K562 (cell line): Measurements from ENCODE around the gene SPECC1L. TPM values are rescaled to one million over a fixed set of nuclear protein-coding genes. Genes with fewer than 3 reads are reported as not detected.

Experiments
- ATAC-seq: fragments of 200-7000 bp; cut with Tn5 transposase; 3 replicates; pipeline ENCODE4 v1.9.1; 2020; ENCODE audit warnings: moderate library complexity
- BruUV-seq: library from RNA; stranded (reverse); fragments of 400-500 nt; replicated peaks from 2 replicates; lab custom pipeline; 2021; lab: Mats Ljungman, UMichigan
- CTCF ChIA-PET: fragments of 300-600 bp; formaldehyde crosslinking; extraction: SDS; loops from one replicate; lab custom pipeline; 2021; ENCODE audit warnings: low intra/inter-chr PET ratio; lab: Yijun Ruan, JAX
- POLR2A ChIA-PET: fragments of 300-600, 350-650 bp; sonication (Branson Sonifier 250); formaldehyde crosslinking; extraction: SDS; loops from one replicate; lab custom pipeline; 2021; ENCODE audit warnings: antibody characterized with exemption, inconsistent platforms; lab: Yijun Ruan, JAX
- DNase-seq, 4 experiments: peaks; one replicate each; pipeline versions ENCODE4 v3.0.0 to v3.0.0-alpha.2; 2011 to 2018; ENCODE audit warnings: low spot score in 3 of 4, mixed read lengths in 3 of 4; ENCODE audit errors: extremely low read depth in 1 of 4
- FAIRE-seq: peaks from 2 replicates; lab custom pipeline; 2011; peaks lifted over from hg19 to GRCh38; lab: Jason Lieb, UNC
- H2AFZ ChIP-seq: 2 replicates; pipeline ENCODE4 v1.6.0; 2011; ENCODE audit warnings: low read depth, low read length, control low read depth, inconsistent platforms
- H3K27ac ChIP-seq: fragments of 200-600 bp; 3 replicates; pipeline ENCODE4 v1.8.0; 2011; ENCODE audit warnings: low read depth, mild to moderate bottlenecking, control low read depth, inconsistent platforms, low read length, moderate library complexity, mixed read lengths; ENCODE audit errors: extremely low read depth
- H3K27me3 ChIP-seq, 2 experiments: fragments of 300-600 bp in 1 of 2; 2 replicates in 1 of 2; 3 replicates in 1 of 2; pipeline versions ENCODE4 v1.6.0 to v1.8.0; 2011; ENCODE audit warnings: inconsistent platforms in 2 of 2, low read length in 2 of 2, mild to moderate bottlenecking in 1 of 2, mixed read lengths in 1 of 2, moderate library complexity in 1 of 2; ENCODE audit not compliant: control insufficient read depth in 2 of 2, insufficient read depth in 2 of 2
- H3K36me3 ChIP-seq: fragments of 300-600 bp; 3 replicates; pipeline ENCODE4 v1.8.0; 2011; ENCODE audit warnings: mild to moderate bottlenecking, low read length, inconsistent platforms; ENCODE audit not compliant: control insufficient read depth, insufficient read depth
- H3K4me1 ChIP-seq, 2 experiments: fragments of 200-600 bp in 1 of 2; replicated peaks in 1 of 2; 2 replicates in 1 of 2; 3 replicates in 1 of 2; pipeline versions ENCODE4 v1.5.1 to v1.8.0; 2011; ENCODE audit warnings: inconsistent platforms in 2 of 2, low read length in 2 of 2, mild to moderate bottlenecking in 1 of 2, mixed read lengths in 1 of 2, moderate library complexity in 1 of 2; ENCODE audit not compliant: control insufficient read depth in 2 of 2, insufficient read depth in 2 of 2
- H3K4me2 ChIP-seq: 2 replicates; pipeline ENCODE4 v1.6.1; 2011; ENCODE audit warnings: low read length, control low read depth, inconsistent platforms, mixed read lengths; ENCODE audit not compliant: insufficient read depth
- H3K4me3 ChIP-seq: fragments of 200-600 bp; sonication (generic), shearing (Covaris generic); 2 replicates; pipeline ENCODE4 v1.5.1; 2016; ENCODE audit warnings: control low read depth, inconsistent platforms
- H3K79me2 ChIP-seq: fragments of 200-600 bp; 3 replicates; pipeline ENCODE4 v1.8.0; 2011; ENCODE audit warnings: low read length, inconsistent platforms; ENCODE audit not compliant: control insufficient read depth, insufficient read depth
- H3K9ac ChIP-seq, 2 experiments: 2 replicates each; pipeline versions ENCODE4 v1.6.0 to v1.6.1; 2011; ENCODE audit warnings: low read depth in 2 of 2, low read length in 2 of 2, control low read depth in 1 of 2, inconsistent platforms in 1 of 2, mild to moderate bottlenecking in 1 of 2, mixed read lengths in 1 of 2; ENCODE audit not compliant: insufficient read depth in 1 of 2
- H3K9me1 ChIP-seq: one replicate; pipeline ENCODE4 v1.6.0; 2011; ENCODE audit warnings: inconsistent platforms, mild to moderate bottlenecking, low read length, moderate library complexity; ENCODE audit not compliant: control insufficient read depth, insufficient read depth
- H3K9me3 ChIP-seq: replicated peaks from 2 replicates; pipeline ENCODE4 v1.5.1; 2011; ENCODE audit warnings: low read depth, low read length, inconsistent platforms; ENCODE audit not compliant: control insufficient read depth, insufficient read depth
- H4K20me1 ChIP-seq: replicated peaks from 2 replicates; pipeline ENCODE4 v1.6.1; 2011; ENCODE audit warnings: low read length, inconsistent platforms, mixed read lengths; ENCODE audit not compliant: control insufficient read depth, insufficient read depth
- DIDO1 ChIP-seq: fragments of 450-650 bp; IDR thresholded peaks from 2 replicates; pipeline ENCODE4 v1.6.1; 2016; ENCODE audit warnings: low read depth, missing biosample characterization, missing genetic modification characterization
- MAFF ChIP-seq: IDR thresholded peaks from 2 replicates; pipeline ENCODE4 v1.6.1; 2012; ENCODE audit warnings: low read length, improper control_type of control experiment
- MGA ChIP-seq: fragments of 450-650 bp; IDR thresholded peaks from 2 replicates; pipeline ENCODE4 v1.6.1; 2016; ENCODE audit warnings: mild to moderate bottlenecking, moderate library complexity
- NR2C2 ChIP-seq, 2 experiments: fragments of 200-800 bp in 1 of 2; sonication (Bioruptor generic) in 1 of 2; sonication (generic) in 1 of 2; formaldehyde crosslinking in 1 of 2; IDR thresholded peaks; 2 replicates each; pipeline versions ENCODE4 v1.6.1 to v1.8.0; 2016 to 2022; ENCODE audit warnings: mild to moderate bottlenecking in 1 of 2, missing compliant biosample characterization in 1 of 2, missing genetic modification characterization in 1 of 2, missing genetic modification reagents in 1 of 2
- RFX1 ChIP-seq: fragments of 450-650 bp; IDR thresholded peaks from 2 replicates; pipeline ENCODE4 v1.6.1; 2016; ENCODE audit warnings: mild to moderate bottlenecking, moderate library complexity
- ZNF395 ChIP-seq: fragments of 200-800 bp; sonication (Bioruptor generic); IDR thresholded peaks from 2 replicates; pipeline ENCODE4 v1.6.1; 2017; ENCODE audit warnings: missing genetic modification characterization, missing compliant biosample characterization
- WGBS: fragments of 100-300 bp; shearing (Covaris generic); methylation state at CpG from one replicate; pipeline ENCODE4 v1.1.6; 2016; ENCODE audit warnings: low coverage, mixed read lengths; ENCODE audit not compliant: insufficient coverage; ENCODE audit errors: missing lambda C conversion rate; 5-methylcytosine and 5-hydroxymethylcytosine counted together
- in situ Hi-C: fragments of 300-500 bp; cut with MboI; formaldehyde crosslinking; loops from 4 replicates; pipeline ENCODE4 v1.15.0; 2018; ENCODE audit warnings: inconsistent platforms, mixed read lengths
- intact Hi-C: fragments of 100-400 bp; cut with micrococcal nuclease; formaldehyde crosslinking; loops from 2 replicates; pipeline ENCODE4 v1.14.2; 2022
- polyA plus RNA-seq, 8 experiments: library from polyadenylated mRNA; depleted of rRNA in 4 of 8; stranded (reverse) in 5 of 8; unstranded in 3 of 8; fragments of >200 nt; fragmentation: Nextera tagmentation in 2 of 8; fragmentation: Illumina TruSeq in 1 of 8; extraction: Ambion mirVana in 2 of 8; extraction: Trizol in 1 of 8; gene quantifications; 2 replicates each; pipeline versions ENCODE4 v1.2.1 to v1.2.3, GENCODE V29; 2011 to 2014; ENCODE audit warnings: inconsistent platforms in 1 of 8, missing spikeins in 1 of 8
- total RNA-seq, 7 experiments: library from RNA; depleted of rRNA in 6 of 7; stranded (reverse); fragments of >200 nt in 6 of 7; fragmentation: Illumina TruSeq in 2 of 7; extraction: Trizol in 2 of 7; gene quantifications; 2 replicates each; pipeline versions ENCODE4 v1.2.1 to v1.2.3, GENCODE V29; 2011 to 2021; ENCODE audit warnings: low replicate concordance in 1 of 7
- TF ChIP-seq, protein P1 (sequence below): fragments of 250-450 bp; sonication (Bioruptor Pico); IDR thresholded peaks from 2 replicates; pipeline ENCODE4 v1.4.0; 2020; ENCODE audit warnings: mild to moderate bottlenecking

SPECC1L gene
- total and polyA plus RNA-seq, 9 of the 15 experiments (the other 6 are each of a cell fraction or from before 2014, with no cell fraction given), result 1.4 to 27.9 (median 14.5) TPM

DNA sequence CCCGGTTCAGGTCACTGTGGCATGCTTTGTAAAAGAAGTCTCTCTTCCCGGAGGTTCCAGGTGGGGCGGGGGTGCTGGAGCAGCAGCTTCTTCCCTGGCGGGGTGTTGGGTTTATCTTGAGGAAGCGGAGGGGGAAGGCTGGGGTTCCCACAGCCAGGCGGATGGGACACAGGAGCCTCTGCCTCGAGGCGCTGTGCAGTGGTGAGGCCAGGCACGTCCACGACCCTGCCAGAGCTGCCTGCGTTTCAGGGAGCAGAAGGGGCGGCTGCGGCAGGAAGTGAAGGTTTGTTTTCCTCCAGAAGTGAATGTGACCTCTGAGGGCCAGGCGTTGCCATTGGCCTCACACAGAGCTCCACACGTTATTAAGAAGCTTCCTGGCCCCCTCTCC lies 136.6 kb downstream of the SPECC1L start:
- Histone ChIP-seq H3K9ac (peak overlapping the region in 1 of 2 experiments; percentile 53; a peak in 2 of 4 replicates), H3K4me2 (0 out of 2 replicates have a peak overlapping the region, but pooled peaks have one; percentile 18), H3K4me1 (peaks cover 10 to 16% of the 10 kb centered on the region in 2 experiments; a peak in 4 of 5 replicates), H3K79me2 (no peaks in the 10 kb centered on the region), H3K27ac (no peak overlapping the region), H2AFZ (0 out of 2 replicates have a peak overlapping the region, but pooled peaks have one; percentile 66), H3K9me3 (no peaks in the 10 kb centered on the region), H3K36me3 (peaks cover 17% of the 10 kb centered on the region; the same call in 1 of the 3 replicates), H3K9me1 (no peaks in the 10 kb centered on the region), H3K27me3 (no peaks in the 10 kb centered on the region), H4K20me1 (no peaks in the 10 kb centered on the region; the same call in 1 of the 2 replicates), H3K4me3 (no peak overlapping the region)
- DNase-seq, result no peak
- ATAC-seq, result no peak; the same call in 2 of the 3 replicates
- intact Hi-C loops (no loop called here), in situ Hi-C loops (no loop called here)
- FAIRE-seq, result no peak
- POLR2A ChIA-PET, result interaction anchor here (0.6 to 1.2 kb wide), 3 partner anchors 11 to 49 kb away, joined by 3 to 4 read pairs (median 3); no protein-coding TSS in a partner anchor
- no TSS peak for BruUV-seq
- CTCF ChIA-PET, result no interaction called here
- 35% methylated on average over 12 of the region's 15 CpGs for WGBS
- TF ChIP-seq MGA, result no peak
- no peak for TF ChIP-seq NR2C2 (CRISPR knock-in tag; IDR thresholded peaks at IDR 0.05)
- TF ChIP-seq NR2C2 (tag; IDR thresholded peaks at IDR 0.05), result no peak
- no peak for TF ChIP-seq ZNF395 (CRISPR knock-in tag)
- TF ChIP-seq MAFF, result no peak
- TF ChIP-seq RFX1, result no peak
- TF ChIP-seq DIDO1 (tag), result no peak
- TF ChIP-seq, protein P1, sequence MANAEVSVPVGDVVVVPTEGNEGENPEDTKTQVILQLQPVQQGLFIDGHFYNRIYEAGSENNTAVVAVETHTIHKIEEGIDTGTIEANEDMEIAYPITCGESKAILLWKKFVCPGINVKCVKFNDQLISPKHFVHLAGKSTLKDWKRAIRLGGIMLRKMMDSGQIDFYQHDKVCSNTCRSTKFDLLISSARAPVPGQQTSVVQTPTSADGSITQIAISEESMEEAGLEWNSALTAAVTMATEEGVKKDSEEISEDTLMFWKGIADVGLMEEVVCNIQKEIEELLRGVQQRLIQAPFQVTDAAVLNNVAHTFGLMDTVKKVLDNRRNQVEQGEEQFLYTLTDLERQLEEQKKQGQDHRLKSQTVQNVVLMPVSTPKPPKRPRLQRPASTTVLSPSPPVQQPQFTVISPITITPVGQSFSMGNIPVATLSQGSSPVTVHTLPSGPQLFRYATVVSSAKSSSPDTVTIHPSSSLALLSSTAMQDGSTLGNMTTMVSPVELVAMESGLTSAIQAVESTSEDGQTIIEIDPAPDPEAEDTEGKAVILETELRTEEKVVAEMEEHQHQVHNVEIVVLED (CRISPR knock-in tag), result no peak
